ENCODE measurements around the gene SLC5A10. TPM values are rescaled to one million over a fixed set of nuclear protein-coding genes. Genes with fewer than 3 reads are reported as not detected.

SLC5A10 gene
- total RNA-seq: not detected in 2 replicates

DNA sequence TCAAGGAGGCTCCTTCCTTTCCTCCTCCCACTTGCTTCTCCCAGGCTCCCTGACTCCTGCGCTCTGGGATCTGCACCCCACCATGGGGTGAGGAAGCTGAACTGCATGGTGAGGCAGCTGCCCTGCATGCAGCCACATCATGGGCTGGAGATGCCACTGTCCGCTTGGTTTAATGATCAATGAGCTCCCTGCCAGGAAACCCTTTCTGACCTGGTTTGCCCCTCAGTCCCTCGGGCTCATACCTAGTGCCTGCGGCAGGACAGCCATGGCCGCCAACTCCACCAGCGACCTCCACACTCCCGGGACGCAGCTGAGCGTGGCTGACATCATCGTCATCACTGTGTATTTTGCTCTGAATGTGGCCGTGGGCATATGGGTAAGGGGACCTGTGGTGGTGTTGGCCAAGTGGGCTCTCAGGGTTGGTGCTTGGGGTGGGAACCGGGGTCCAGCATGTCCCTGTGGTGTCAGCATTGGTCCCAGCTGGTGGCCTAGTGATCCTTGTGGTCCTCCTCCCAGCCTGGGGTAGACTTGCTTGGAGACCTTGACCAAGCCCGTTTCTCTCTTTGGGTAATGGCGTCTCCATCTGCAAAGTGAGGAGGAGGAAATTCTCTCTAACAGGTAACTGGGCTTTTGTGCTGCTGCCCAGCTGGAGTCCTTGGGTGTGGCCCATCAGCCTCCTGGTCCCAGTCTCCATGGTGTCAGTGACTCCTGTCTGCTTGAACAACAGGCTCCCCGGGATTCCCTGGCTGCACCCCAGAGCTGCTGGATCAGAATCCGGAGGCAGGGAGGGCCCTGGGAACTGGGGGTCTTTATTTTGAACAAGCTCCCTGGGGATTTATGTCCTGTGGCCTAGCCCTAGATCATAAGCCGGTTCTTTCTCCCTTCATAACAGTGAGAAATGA, at the start of gene SLC5A10:
SLC5A10 (plus strand) TSS at position 225 of the 902 bp plus-strand sequence; CDS start at position 266, 41 bp downstream.

GRCh38 chr17:19004421-19005136, 52.6 kb downstream of the SLC5A10 start, which contains the start of gene FAM83G:
FAM83G (minus strand) TSS chr17:19004764; CDS start chr17:19004041, 723 bp downstream.

GRCh38 chr17:19046782-19047375, 94.9 kb downstream of the SLC5A10 start, which contains the start of gene GRAP:
GRAP (minus strand) TSS chr17:19046957; CDS start chr17:19046926, 31 bp downstream.

Small RNA genes within 50 kb of the gene (small RNA-seq; reads per million reads assigned to genes)
- gene AC090286.3: not detected
- not detected for gene RF00324

Other genes starting within 250 kb of the SLC5A10 start
- 0.20 TPM in 1 of 2 replicates, not detected in the other for gene FBXW10, start 208.1 kb upstream of the SLC5A10 start, total RNA-seq
- 28.5 and 29.0 TPM in 2 replicates for gene TVP23B, start 171.0 kb upstream of the SLC5A10 start, total RNA-seq
- 22.0 and 39.3 TPM in 2 replicates for gene PRPSAP2, start 94.0 kb upstream of the SLC5A10 start, total RNA-seq
- gene FAM83G, start 52.6 kb downstream of the SLC5A10 start, total RNA-seq: 5.5 and 11.7 TPM in 2 replicates
- gene GRAP, start 94.8 kb downstream of the SLC5A10 start, total RNA-seq: 0.20 TPM in 1 of 2 replicates, not detected in the other
- not detected in 2 replicates for gene GRAPL, start 175.4 kb downstream of the SLC5A10 start, total RNA-seq

Measured in subcutaneous preadipocyte (primary cell).